HG03521 (cell line): ENCODE measurements around the gene UBASH3A.

Experiments used
- ATAC-seq: cut with Tn5 transposase; IDR thresholded peaks from one replicate; pipeline ENCODE4 v1.9.1; 2021; ENCODE audit warnings: mild to moderate bottlenecking, moderate library complexity; ENCODE audit not compliant: unreplicated experiment

Gene UBASH3A

GRCh38 chr21:42447182-42447581 lies 43.5 kb downstream of the UBASH3A start:
- ATAC-seq = no peak

GRCh38 chr21:42447732-42448131 lies 44.0 kb downstream of the UBASH3A start:
- no peak for ATAC-seq

GRCh38 chr21:42448686-42449085 lies 45.0 kb downstream of the UBASH3A start:
- no peak for ATAC-seq

- ATAC-seq = no peak
Observed at GRCh38 chr21:42451941-42452340, 48.2 kb downstream of the UBASH3A start.

GRCh38 chr21:42452401-42453223 lies 48.9 kb downstream of the UBASH3A start:
- no peak for ATAC-seq

- ATAC-seq = no peak
Observed at GRCh38 chr21:42453224-42453985, 49.7 kb downstream of the UBASH3A start.

- ATAC-seq = no peak
Observed at GRCh38 chr21:42453986-42454570, 50.4 kb downstream of the UBASH3A start.

- ATAC-seq = no peak
Observed at GRCh38 chr21:42454786-42455185, 51.1 kb downstream of the UBASH3A start.

- ATAC-seq = no peak
Observed at GRCh38 chr21:42455196-42455595, 51.5 kb downstream of the UBASH3A start.

GRCh38 chr21:42455754-42456440 lies 52.2 kb downstream of the UBASH3A start:
- no peak for ATAC-seq

GRCh38 chr21:42456457-42456856 lies 52.8 kb downstream of the UBASH3A start:
- ATAC-seq = no peak

- ATAC-seq = no peak
Observed at GRCh38 chr21:42459082-42459460, 55.4 kb downstream of the UBASH3A start.

GRCh38 chr21:42459546-42460215 lies 56.0 kb downstream of the UBASH3A start:
- ATAC-seq = no peak

GRCh38 chr21:42460391-42461184 lies 56.9 kb downstream of the UBASH3A start:
- ATAC-seq = peak; percentile 58

GRCh38 chr21:42461185-42461520 lies 57.5 kb downstream of the UBASH3A start:
- no peak for ATAC-seq

- no peak for ATAC-seq
Observed at GRCh38 chr21:42461881-42462877, 58.5 kb downstream of the UBASH3A start.

- no peak for ATAC-seq
Observed at GRCh38 chr21:42463861-42464515, 60.3 kb downstream of the UBASH3A start.
